DND-41 (cell line): ENCODE data around the gene EYS.
"Not testable (repeated sequence)": the region's sequence is repeated elsewhere in the genome, so short reads cannot be mapped to it uniquely, and the experiment has no call there.

ENCODE experiments used
- ATAC-seq: fragments of 200-7000 bp; cut with Tn5 transposase; 3 replicates; pipeline ENCODE4 v1.9.1; 2021; ENCODE audit warnings: low read depth; ENCODE audit not compliant: insufficient read depth
- DNase-seq: peaks from one replicate; pipeline ENCODE4 v3.0.0-alpha.2; 2020
- H2AFZ ChIP-seq: 2 replicates; pipeline ENCODE4 v1.6.0; 2012; ENCODE audit warnings: low read depth, low read length
- H3K27ac ChIP-seq: 2 replicates; pipeline ENCODE4 v1.5.1; 2012; ENCODE audit warnings: low read length, inconsistent platforms
- H3K27me3 ChIP-seq: fragments of 200-600 bp; sonication (generic); 2 replicates; pipeline ENCODE4 v1.6.0; 2012; ENCODE audit warnings: low read length, mild to moderate bottlenecking, inconsistent platforms; ENCODE audit not compliant: insufficient read depth, poor library complexity
- H3K36me3 ChIP-seq: 2 replicates; pipeline ENCODE4 v1.5.1; 2012; ENCODE audit warnings: low read length, inconsistent platforms; ENCODE audit not compliant: insufficient read depth
- H3K4me1 ChIP-seq: 2 replicates; pipeline ENCODE4 v1.5.1; 2012; ENCODE audit warnings: mild to moderate bottlenecking, low read length; ENCODE audit not compliant: insufficient read depth
- H3K4me2 ChIP-seq: 2 replicates; pipeline ENCODE4 v1.6.0; 2012; ENCODE audit warnings: mild to moderate bottlenecking, moderate library complexity, low read length, inconsistent platforms; ENCODE audit not compliant: insufficient read depth
- H3K4me3 ChIP-seq, 2 experiments: fragments of 200-600 bp in 1 of 2; shearing (Covaris generic) in 1 of 2; 2 replicates each; pipeline ENCODE4 v1.5.1; 2012 to 2016; ENCODE audit warnings: inconsistent platforms in 2 of 2, low read length in 2 of 2, mild to moderate bottlenecking in 2 of 2, low read depth in 1 of 2, moderate library complexity in 1 of 2
- H3K79me2 ChIP-seq: 2 replicates; pipeline ENCODE4 v1.6.0; 2012; ENCODE audit warnings: low read length, inconsistent platforms; ENCODE audit not compliant: insufficient read depth
- H3K9ac ChIP-seq: 2 replicates; pipeline ENCODE4 v1.6.0; 2012; ENCODE audit warnings: low read depth, mild to moderate bottlenecking, inconsistent platforms, low read length, moderate library complexity
- H3K9me3 ChIP-seq: 2 replicates; pipeline ENCODE4 v1.5.1; 2012; ENCODE audit warnings: low read length, moderate library complexity, mild to moderate bottlenecking, inconsistent platforms; ENCODE audit not compliant: insufficient read depth, severe bottlenecking
- H4K20me1 ChIP-seq: 2 replicates; pipeline ENCODE4 v1.6.0; 2012; ENCODE audit warnings: low read length; ENCODE audit not compliant: insufficient read depth
- CTCF ChIP-seq: IDR thresholded peaks from 2 replicates; pipeline ENCODE4 v1.5.1; 2012; ENCODE audit warnings: borderline replicate concordance, low read length, moderate library complexity, mild to moderate bottlenecking; ENCODE audit not compliant: poor library complexity, severe bottlenecking; ENCODE audit errors: extremely low read depth
- EZH2 ChIP-seq: IDR thresholded peaks from 3 replicates; pipeline ENCODE4 v1.6.1; 2012; ENCODE audit warnings: borderline replicate concordance, low read depth, mild to moderate bottlenecking, moderate library complexity, low read length, inconsistent platforms; ENCODE audit not compliant: severe bottlenecking

The EYS gene

GRCh38 chr6:63802606-63803206 is 1904.3 kb downstream of the EYS start:
- DNase-seq (no peak), ATAC-seq (no peak)
- Histone ChIP-seq H3K79me2 (no peaks in the 10 kb centered on the region), H3K27ac (no peak overlapping the region), H4K20me1 (no peaks in the 10 kb centered on the region), H3K9ac (no peak overlapping the region), H3K36me3 (no peaks in the 10 kb centered on the region), H3K4me1 (no peaks in the 10 kb centered on the region), H3K4me3 (no peak overlapping the region), H3K9me3 (no peaks in the 10 kb centered on the region), H3K4me2 (no peak overlapping the region), H3K27me3 (no peaks in the 10 kb centered on the region), H2AFZ (no peak overlapping the region)
- TF ChIP-seq CTCF (peak; percentile 50), EZH2 (no peak)

GRCh38 chr6:63800386-63800785 is 1906.6 kb downstream of the EYS start:
- DNase-seq, H3K9ac ChIP-seq, H3K36me3 ChIP-seq, H3K4me2 ChIP-seq, H3K4me3 ChIP-seq, H4K20me1 ChIP-seq, H3K79me2 ChIP-seq, H3K27me3 ChIP-seq, ATAC-seq, H3K27ac ChIP-seq, H2AFZ ChIP-seq, H3K4me1 ChIP-seq, H3K9me3 ChIP-seq: not testable (repeated sequence)

- DNase-seq: no peak
- Histone ChIP-seq H3K79me2 (no peaks in the 10 kb centered on the region), H2AFZ (no peak overlapping the region), H3K4me1 (no peaks in the 10 kb centered on the region), H3K4me3 (no peak overlapping the region), H3K4me2 (no peak overlapping the region), H3K9ac (no peak overlapping the region), H3K36me3 (no peaks in the 10 kb centered on the region), H3K27ac (no peak overlapping the region), H3K27me3 (no peaks in the 10 kb centered on the region), H4K20me1 (no peaks in the 10 kb centered on the region), H3K9me3 (no peaks in the 10 kb centered on the region)
- no peak for ATAC-seq
- TF ChIP-seq EZH2: no peak
- no peak for TF ChIP-seq CTCF
Measured at GRCh38 chr6:63799813-63800212, 1907.2 kb downstream of the EYS start.

GRCh38 chr6:63799313-63799712 is 1907.7 kb downstream of the EYS start:
- Histone ChIP-seq H3K36me3 (no peaks in the 10 kb centered on the region), H3K4me3 (no peak overlapping the region), H3K27ac (no peak overlapping the region), H3K79me2 (no peaks in the 10 kb centered on the region), H3K4me1 (no peaks in the 10 kb centered on the region), H2AFZ (no peak overlapping the region), H4K20me1 (no peaks in the 10 kb centered on the region), H3K27me3 (no peaks in the 10 kb centered on the region), H3K9me3 (no peaks in the 10 kb centered on the region), H3K4me2 (no peak overlapping the region), H3K9ac (no peak overlapping the region)
- DNase-seq (no peak), ATAC-seq (no peak)
- TF ChIP-seq EZH2: no peak
- no peak for TF ChIP-seq CTCF
